HepG2 (cell line): ENCODE results near the gene GPSM1.

ENCODE experiments used
- ARHGAP35 ChIP-seq: sonication (generic); formaldehyde crosslinking; IDR thresholded peaks from 2 replicates; pipeline ENCODE4 v1.9.0; 2022; ENCODE audit warnings: mild to moderate bottlenecking, inconsistent platforms, moderate library complexity, missing genetic modification reagents, borderline replicate concordance
- CTCF ChIP-seq: sonication (generic); formaldehyde crosslinking; IDR thresholded peaks from 2 replicates; pipeline ENCODE4 v1.5.0; 2020; ENCODE audit warnings: mild to moderate bottlenecking, missing genetic modification reagents, moderate library complexity
- ELK4 ChIP-seq: sonication (generic); formaldehyde crosslinking; IDR thresholded peaks from 2 replicates; pipeline ENCODE4 v1.9.0; 2021; ENCODE audit warnings: missing genetic modification reagents, borderline replicate concordance
- IRF9 ChIP-seq: sonication (generic); formaldehyde crosslinking; IDR thresholded peaks from 2 replicates; pipeline ENCODE4 v1.8.0; 2022; ENCODE audit warnings: missing genetic modification reagents, mild to moderate bottlenecking, borderline replicate concordance
- RFXAP ChIP-seq: sonication (generic); formaldehyde crosslinking; IDR thresholded peaks from 2 replicates; pipeline ENCODE4 v1.4.0; 2020; ENCODE audit warnings: missing genetic modification reagents, borderline replicate concordance
- SMARCC2 ChIP-seq: fragments of 450-650 bp; IDR thresholded peaks from 2 replicates; pipeline ENCODE4 v1.6.1; 2017; ENCODE audit warnings: antibody characterized with exemption, mild to moderate bottlenecking
- SP1 ChIP-seq, 2 experiments: fragments of 450-650 bp in 1 of 2; sonication (generic) in 1 of 2; formaldehyde crosslinking in 1 of 2; IDR thresholded peaks; 2 replicates each; pipeline versions ENCODE4 v1.4.0 to v1.6.1; 2016 to 2020; ENCODE audit warnings: missing genetic modification reagents in 1 of 2
- SP140L ChIP-seq: sonication (generic); formaldehyde crosslinking; IDR thresholded peaks from 2 replicates; pipeline ENCODE4 v1.4.0; 2020; ENCODE audit warnings: missing genetic modification reagents, borderline replicate concordance
- TCF7L2 ChIP-seq: IDR thresholded peaks from 2 replicates; pipeline ENCODE4 v1.6.1; 2011; ENCODE audit warnings: mild to moderate bottlenecking, low read depth, low read length, moderate library complexity
- TEAD2 ChIP-seq: sonication (generic); formaldehyde crosslinking; IDR thresholded peaks from 2 replicates; pipeline ENCODE4 v1.9.0; 2021; ENCODE audit warnings: missing genetic modification reagents
- ZBTB34 ChIP-seq: sonication (generic); formaldehyde crosslinking; IDR thresholded peaks from 2 replicates; pipeline ENCODE4 v1.8.0; 2022; ENCODE audit warnings: mild to moderate bottlenecking, missing genetic modification reagents
- ZBTB46 ChIP-seq: sonication (generic); formaldehyde crosslinking; IDR thresholded peaks from 2 replicates; pipeline ENCODE4 v1.4.0; 2020; ENCODE audit warnings: mild to moderate bottlenecking, missing genetic modification reagents, borderline replicate concordance
- ZNF430 ChIP-seq: sonication (generic); formaldehyde crosslinking; IDR thresholded peaks from 2 replicates; pipeline ENCODE4 v1.9.0; 2021; ENCODE audit warnings: mild to moderate bottlenecking, missing genetic modification reagents
- ZSCAN29 ChIP-seq: sonication (generic); formaldehyde crosslinking; conservative IDR thresholded peaks from 2 replicates; pipeline ENCODE4 v1.4.0; 2020; ENCODE audit warnings: mild to moderate bottlenecking, missing genetic modification reagents

GRCh38 chr9:136396219-136396515, 68.8 kb downstream of the GPSM1 start:
- TF ChIP-seq ZSCAN29 (no peak), TEAD2 (CRISPR knock-in tag) (no peak), IRF9 (CRISPR knock-in tag) (no peak), ZBTB34 (no peak), ZBTB46 (CRISPR knock-in tag) (no peak), ELK4 (CRISPR knock-in tag) (no peak), TCF7L2 (no peak), SP140L (CRISPR knock-in tag) (no peak), SMARCC2 (no peak), ZNF430 (no peak), SP1 (IDR thresholded peaks at IDR 0.05) (no peak), SP1 (CRISPR knock-in tag; IDR thresholded peaks at IDR 0.05) (no peak), CTCF (no peak), RFXAP (CRISPR knock-in tag) (no peak), ARHGAP35 (no peak)
